Mesothelial cell of epicardium (in vitro differentiated cells): ENCODE results near the gene COL23A1. TPM values are rescaled to one million over a fixed set of nuclear protein-coding genes. Genes with fewer than 3 reads are reported as not detected.
A peak's percentile ranks its signal among the peaks of the same experiment; 100 is the strongest.

Source experiments
- DNase-seq, 2 experiments: peaks; one replicate each; pipeline ENCODE4 v3.0.0; 2021; ENCODE audit warnings: low spot score in 2 of 2; ENCODE audit not compliant: unreplicated experiment in 2 of 2
- H3K27ac Mint-ChIP-seq: 2 replicates; pipeline ENCODE4 v1.8.0; 2021; ENCODE audit warnings: mixed read lengths
- H3K27me3 Mint-ChIP-seq: 2 replicates; pipeline ENCODE4 v1.8.0; 2021; ENCODE audit warnings: low read depth, mixed read lengths
- H3K36me3 Mint-ChIP-seq: 2 replicates; pipeline ENCODE4 v1.8.0; 2021; ENCODE audit warnings: mixed read lengths
- H3K4me1 Mint-ChIP-seq: 2 replicates; pipeline ENCODE4 v1.8.0; 2021; ENCODE audit warnings: mixed read lengths
- H3K4me3 Mint-ChIP-seq: 2 replicates; pipeline ENCODE4 v1.8.0; 2021; ENCODE audit warnings: mild to moderate bottlenecking, moderate library complexity, mixed read lengths
- H3K9me3 Mint-ChIP-seq: 2 replicates; pipeline ENCODE4 v1.8.0; 2021; ENCODE audit warnings: mixed read lengths
- CTCF ChIP-seq: fragments of 200-600 bp; sonication (generic); IDR thresholded peaks from one replicate; pipeline ENCODE4 v1.5.0; 2021; ENCODE audit warnings: antibody characterized with exemption; ENCODE audit not compliant: unreplicated experiment
- total RNA-seq: library from RNA; stranded (reverse); gene quantifications from 3 replicates; pipeline ENCODE4 v1.2.1, GENCODE V29; 2021

Gene COL23A1
- total RNA-seq, 1 donor from 2014 or later = 13.6 TPM

DNA sequence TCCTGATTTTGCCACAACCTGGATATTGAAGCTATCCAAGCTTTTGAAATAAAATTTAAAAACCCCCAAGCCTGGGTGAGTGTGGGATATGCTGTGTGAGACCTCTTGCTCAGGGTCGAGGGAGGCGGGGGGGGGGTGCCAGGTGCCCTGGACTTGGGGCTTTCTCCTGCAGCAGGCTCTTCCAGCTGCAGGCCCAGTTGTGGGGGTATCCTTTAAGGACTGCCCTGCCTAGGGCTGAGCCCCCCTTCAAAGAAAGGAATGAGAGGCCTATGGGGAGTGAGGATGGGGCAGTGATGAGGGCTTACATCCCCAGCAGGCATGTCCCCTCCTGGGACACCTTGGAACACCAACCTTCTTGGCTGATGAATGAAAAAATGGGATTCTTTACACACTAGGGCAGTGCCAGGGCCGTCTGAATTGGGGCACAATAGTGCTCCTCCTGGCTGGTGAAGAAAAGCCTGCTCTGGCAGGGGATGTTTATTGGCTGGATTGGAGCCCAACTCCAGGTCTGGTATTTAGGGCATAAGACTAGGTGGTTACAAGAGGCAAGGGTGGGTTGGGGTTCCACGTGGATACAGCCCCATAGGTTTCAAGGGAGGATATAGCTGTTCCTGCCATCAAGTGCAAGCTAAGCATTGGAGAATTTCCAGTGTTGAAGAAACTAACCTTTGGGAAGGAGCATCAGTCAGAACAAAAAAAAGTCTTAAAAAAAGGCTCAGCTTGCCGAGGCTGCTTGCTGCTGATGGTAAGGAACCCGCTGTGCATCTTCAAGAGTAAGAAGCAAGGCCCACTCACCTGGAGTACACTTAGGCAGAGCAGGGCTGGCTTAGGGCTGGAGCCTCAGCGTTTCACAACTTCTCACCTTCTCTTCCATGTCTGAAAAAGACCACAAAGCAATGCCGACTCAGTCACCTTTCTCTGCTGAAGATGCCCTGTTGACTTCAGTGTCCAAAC is 378.8 kb downstream of the COL23A1 start:
- Mint-ChIP-seq H3K9me3 (no peaks in the 10 kb centered on the region), H3K27me3 (no peaks in the 10 kb centered on the region), H3K4me3 (no peak overlapping the region), H3K27ac (no peak overlapping the region), H3K4me1 (peaks cover 18% of the 10 kb centered on the region), H3K36me3 (peaks cover 26% of the 10 kb centered on the region)
- no peak for DNase-seq
- no peak for TF ChIP-seq CTCF

DNA sequence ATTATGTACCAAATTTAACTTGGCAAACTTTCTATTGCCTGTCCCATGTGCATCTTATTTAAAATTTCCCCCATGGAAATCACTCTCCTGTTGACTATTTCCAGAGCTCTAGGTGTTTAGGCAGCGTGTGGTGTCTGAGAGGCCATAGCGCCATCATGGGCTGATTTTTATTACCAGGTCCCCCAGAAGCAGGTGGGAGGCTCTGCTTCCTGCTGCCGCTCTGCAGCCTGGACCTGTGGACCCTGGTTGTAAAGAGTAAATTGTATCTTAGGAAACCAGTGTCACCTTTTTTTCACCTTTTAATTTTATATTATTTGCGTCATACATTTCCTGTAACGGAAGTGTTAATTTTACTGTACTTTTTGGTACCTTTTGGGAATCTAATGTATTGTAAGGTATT is 379.5 kb downstream of the COL23A1 start:
- DNase-seq = no peak
- TF ChIP-seq CTCF = no peak
- Mint-ChIP-seq H3K36me3 (peaks cover 30% of the 10 kb centered on the region), H3K27ac (no peak overlapping the region), H3K9me3 (no peaks in the 10 kb centered on the region), H3K4me1 (peaks cover 25% of the 10 kb centered on the region), H3K4me3 (no peak overlapping the region), H3K27me3 (no peaks in the 10 kb centered on the region)

- no peak for DNase-seq
- H3K9me3 Mint-ChIP-seq = no peaks in the 10 kb centered on the region
- no peak for TF ChIP-seq CTCF
- no peak overlapping the region for H3K27ac Mint-ChIP-seq
- no peak overlapping the region for H3K4me3 Mint-ChIP-seq
- peaks cover 30% of the 10 kb centered on the region for H3K36me3 Mint-ChIP-seq
- H3K27me3 Mint-ChIP-seq = no peaks in the 10 kb centered on the region
- H3K4me1 Mint-ChIP-seq = peaks cover 28% of the 10 kb centered on the region
Observed at GRCh38 chr5:178210073-178210535, 380.1 kb downstream of the COL23A1 start.

DNA sequence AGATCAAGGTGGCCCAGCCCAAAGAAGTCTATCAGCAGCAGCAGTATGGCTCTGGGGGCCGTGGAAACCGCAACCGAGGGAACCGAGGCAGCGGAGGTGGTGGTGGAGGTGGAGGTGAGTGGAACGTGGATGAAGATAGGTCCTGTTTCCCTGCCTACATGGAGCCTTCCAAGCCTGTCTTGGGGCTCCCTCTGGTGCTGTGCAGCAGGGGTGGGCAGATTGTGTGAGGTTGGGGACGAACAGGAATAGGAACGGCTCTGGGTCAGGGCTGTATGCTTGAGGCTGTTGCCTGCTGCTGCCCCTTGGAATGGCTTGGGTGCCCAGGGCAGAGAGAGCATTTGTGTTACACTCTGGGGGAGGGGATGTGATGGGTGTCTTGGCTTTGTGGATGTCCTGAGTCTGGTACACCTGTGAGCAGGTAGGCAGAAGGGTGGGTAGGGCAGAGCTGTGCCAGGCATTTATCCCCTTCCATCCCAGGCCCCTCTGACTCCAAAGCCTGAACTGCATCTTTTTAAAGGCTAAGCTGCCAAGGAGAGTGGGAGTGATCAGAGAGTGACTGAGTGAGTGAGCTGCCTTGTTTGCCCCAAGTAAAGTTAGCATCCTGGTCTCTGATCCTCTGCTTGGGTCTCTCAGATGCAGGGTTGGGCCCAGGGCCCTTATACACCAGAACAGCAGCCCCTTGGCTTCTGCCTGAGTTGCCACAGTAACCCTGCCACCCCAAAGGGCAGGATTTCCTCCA is 380.7 kb downstream of the COL23A1 start:
- Mint-ChIP-seq H3K4me3 (no peak overlapping the region), H3K27me3 (no peaks in the 10 kb centered on the region), H3K36me3 (peaks cover 30% of the 10 kb centered on the region), H3K9me3 (no peaks in the 10 kb centered on the region), H3K4me1 (peaks cover 28% of the 10 kb centered on the region), H3K27ac (peak overlapping the region; percentile 39)
- no peak for DNase-seq
- TF ChIP-seq CTCF = no peak

DNA sequence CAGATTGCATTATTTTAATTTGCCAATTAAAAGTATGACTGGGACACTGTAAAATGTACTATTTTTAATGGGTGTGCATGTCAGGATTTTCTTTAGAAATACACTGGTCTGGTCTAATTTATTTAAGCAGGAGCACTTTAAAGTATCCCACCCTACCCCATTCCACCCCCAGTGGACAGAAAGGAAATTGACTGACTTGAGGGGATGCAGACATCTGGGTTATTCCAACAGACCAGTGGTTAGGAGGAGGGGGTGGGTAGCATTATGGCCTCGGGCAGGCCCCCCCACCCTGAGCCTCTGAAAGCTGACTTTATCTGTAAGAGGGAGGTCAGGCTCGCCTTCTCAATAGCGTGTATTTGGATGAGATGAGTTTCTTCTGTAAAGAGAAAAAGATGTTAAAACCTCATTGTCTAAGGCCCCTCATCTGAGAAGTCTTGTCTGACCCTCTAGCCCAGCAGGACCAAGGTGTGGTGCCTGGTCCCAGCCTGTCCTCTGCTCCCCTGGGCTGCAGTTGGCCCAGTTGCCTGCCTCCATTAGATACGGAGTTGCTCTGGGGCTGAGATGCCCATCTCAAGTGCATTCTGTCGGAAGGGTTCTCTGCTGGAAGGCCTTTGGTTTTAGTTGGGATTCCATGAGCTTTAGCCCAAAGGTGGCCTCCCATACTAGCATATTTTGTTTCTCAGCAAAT is 381.5 kb downstream of the COL23A1 start:
- DNase-seq = no peak
- H3K9me3 Mint-ChIP-seq = no peaks in the 10 kb centered on the region
- TF ChIP-seq CTCF = no peak
- peaks cover 2% of the 10 kb centered on the region for H3K27me3 Mint-ChIP-seq
- peaks cover 30% of the 10 kb centered on the region for H3K4me1 Mint-ChIP-seq
- H3K36me3 Mint-ChIP-seq = peaks cover 28% of the 10 kb centered on the region
- H3K27ac Mint-ChIP-seq = no peak overlapping the region
- H3K4me3 Mint-ChIP-seq = no peak overlapping the region
